Ovary (tissue), 3 donors: ENCODE results near the gene SETD2.

Experiments used
- EP300 ChIP-seq: sonication (generic); formaldehyde crosslinking; IDR thresholded peaks from one replicate; pipeline ENCODE4 v1.6.1; 2017; ENCODE audit warnings: antibody characterized with exemption
- POLR2A ChIP-seq: fragments of 450-650 bp; IDR thresholded peaks from one replicate; pipeline ENCODE4 v1.6.1; 2017; ENCODE audit warnings: antibody characterized with exemption, mild to moderate bottlenecking, moderate library complexity
- TF ChIP-seq, protein P1 (sequence below), 3 donors: fragments of 450-650 bp in 2 of 3; fragments of 200-600 bp in 1 of 3; IDR thresholded peaks; one replicate each; pipeline versions ENCODE4 v1.5.1 to v1.8.0; 2016 to 2022; ENCODE audit warnings: antibody characterized with exemption in 3 of 3, mild to moderate bottlenecking in 1 of 3
- donor health status: DM: no; HTN: no; CAD: no.

DNA sequence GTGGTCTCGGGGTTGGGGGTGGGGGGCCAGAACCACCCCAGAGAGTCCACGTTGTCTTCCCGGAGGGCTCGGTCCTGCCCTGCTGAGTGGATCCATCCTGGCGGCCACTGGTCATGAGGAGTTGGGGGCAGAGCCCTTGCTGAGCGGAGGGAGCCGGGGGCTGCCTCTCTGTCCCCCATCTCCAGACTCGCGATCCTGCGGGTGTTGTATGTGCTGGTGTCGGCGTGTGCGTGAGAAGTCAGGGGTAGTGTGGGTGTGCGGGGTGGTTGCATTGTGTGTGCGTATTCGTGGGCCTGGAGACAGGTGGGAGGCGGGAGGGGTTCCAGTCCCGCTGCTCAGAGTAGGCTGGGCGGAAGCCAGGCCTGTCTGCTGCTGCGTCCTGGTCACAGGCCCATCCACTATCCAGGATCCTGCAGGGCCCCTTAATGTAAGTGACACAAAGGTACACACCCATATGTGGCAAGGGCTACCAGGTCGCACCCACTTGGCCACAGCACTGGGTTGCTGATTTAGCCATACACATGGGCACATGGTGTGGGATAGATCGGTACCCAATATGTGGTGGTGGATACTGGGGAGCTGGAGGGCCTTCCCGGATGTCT is 153.7 kb downstream of the SETD2 start:
- TF ChIP-seq, protein P1, sequence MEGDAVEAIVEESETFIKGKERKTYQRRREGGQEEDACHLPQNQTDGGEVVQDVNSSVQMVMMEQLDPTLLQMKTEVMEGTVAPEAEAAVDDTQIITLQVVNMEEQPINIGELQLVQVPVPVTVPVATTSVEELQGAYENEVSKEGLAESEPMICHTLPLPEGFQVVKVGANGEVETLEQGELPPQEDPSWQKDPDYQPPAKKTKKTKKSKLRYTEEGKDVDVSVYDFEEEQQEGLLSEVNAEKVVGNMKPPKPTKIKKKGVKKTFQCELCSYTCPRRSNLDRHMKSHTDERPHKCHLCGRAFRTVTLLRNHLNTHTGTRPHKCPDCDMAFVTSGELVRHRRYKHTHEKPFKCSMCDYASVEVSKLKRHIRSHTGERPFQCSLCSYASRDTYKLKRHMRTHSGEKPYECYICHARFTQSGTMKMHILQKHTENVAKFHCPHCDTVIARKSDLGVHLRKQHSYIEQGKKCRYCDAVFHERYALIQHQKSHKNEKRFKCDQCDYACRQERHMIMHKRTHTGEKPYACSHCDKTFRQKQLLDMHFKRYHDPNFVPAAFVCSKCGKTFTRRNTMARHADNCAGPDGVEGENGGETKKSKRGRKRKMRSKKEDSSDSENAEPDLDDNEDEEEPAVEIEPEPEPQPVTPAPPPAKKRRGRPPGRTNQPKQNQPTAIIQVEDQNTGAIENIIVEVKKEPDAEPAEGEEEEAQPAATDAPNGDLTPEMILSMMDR (IDR thresholded peaks at IDR 0.05) = no peak
- no peak for TF ChIP-seq POLR2A
- no peak for TF ChIP-seq EP300
